Right atrium auricular region (tissue), 2 donors: ENCODE data around the gene VPS36. TPM values are rescaled to one million over a fixed set of nuclear protein-coding genes. Genes with fewer than 3 reads are reported as not detected.
"Not testable (repeated sequence)": the region's sequence is repeated elsewhere in the genome, so short reads cannot be mapped to it uniquely, and the experiment has no call there.

ENCODE experiments used
- DNase-seq: peaks from one replicate; pipeline ENCODE4 v3.0.0-alpha.2; 2019; ENCODE audit warnings: low spot score
- H3K27ac ChIP-seq, 2 donors: fragments of 200-600 bp; sonication (generic); 1 replicate in 1 of 2; 2 replicates in 1 of 2; pipeline ENCODE4 v1.5.1; 2016 to 2019
- H3K27me3 ChIP-seq, 2 donors: fragments of 200-600 bp; sonication (generic); one replicate each; pipeline versions ENCODE4 v1.5.1 to v1.6.0; 2017 to 2019
- H3K36me3 ChIP-seq: fragments of 200-600 bp; sonication (generic); one replicate; pipeline ENCODE4 v1.5.1; 2016
- H3K4me1 ChIP-seq, 2 donors: fragments of 200-600 bp; sonication (generic); one replicate each; pipeline versions ENCODE4 v1.5.1 to v1.6.0; 2017 to 2019
- H3K4me3 ChIP-seq, 2 donors: fragments of 200-600 bp; sonication (generic); 1 replicate in 1 of 2; 2 replicates in 1 of 2; pipeline ENCODE4 v1.5.1; 2017 to 2019; ENCODE audit warnings: mild to moderate bottlenecking in 1 of 2, moderate library complexity in 1 of 2
- H3K9me3 ChIP-seq, 2 donors: fragments of 200-600 bp; sonication (generic); one replicate each; pipeline ENCODE4 v1.5.1; 2019
- CTCF ChIP-seq, 2 donors: fragments of 200-600 bp; sonication (generic); IDR thresholded peaks; one replicate each; pipeline ENCODE4 v1.5.1; 2019; ENCODE audit warnings: antibody characterized with exemption in 2 of 2
- total RNA-seq, 2 donors: library from RNA; depleted of rRNA; stranded (reverse); fragments of >200 nt; gene quantifications; one replicate each; pipeline ENCODE4 v1.1.0, GENCODE V29; 2016

Gene VPS36
- total RNA-seq, 2 donors from 2014 or later = 28.3 to 61.3 TPM

GRCh38 chr13:52414963-52415362 is 35.5 kb downstream of the VPS36 start:
- Histone ChIP-seq H3K36me3 (peaks cover 53% of the 10 kb centered on the region), H3K27me3 (no peaks in the 10 kb centered on the region), H3K27ac (no peak overlapping the region), H3K4me3 (no peak overlapping the region), H3K9me3 (no peaks in the 10 kb centered on the region), H3K4me1 (peaks cover 0 to 5% of the 10 kb centered on the region in 2 donors)
- no peak for TF ChIP-seq CTCF (IDR thresholded peaks at IDR 0.05)
- DNase-seq = no peak

- no peak overlapping the region for H3K27ac ChIP-seq
- no peak for TF ChIP-seq CTCF (IDR thresholded peaks at IDR 0.05)
- H3K4me1 ChIP-seq = peaks cover 0 to 2% of the 10 kb centered on the region in 2 donors
- H3K4me3 ChIP-seq = no peak overlapping the region
- no peak for DNase-seq
- no peaks in the 10 kb centered on the region for H3K9me3 ChIP-seq
- H3K36me3 ChIP-seq = peaks cover 53% of the 10 kb centered on the region
- H3K27me3 ChIP-seq = no peaks in the 10 kb centered on the region
These were observed 36.4 kb downstream of the VPS36 start for GRCh38 chr13:52414051-52414450.

DNA sequence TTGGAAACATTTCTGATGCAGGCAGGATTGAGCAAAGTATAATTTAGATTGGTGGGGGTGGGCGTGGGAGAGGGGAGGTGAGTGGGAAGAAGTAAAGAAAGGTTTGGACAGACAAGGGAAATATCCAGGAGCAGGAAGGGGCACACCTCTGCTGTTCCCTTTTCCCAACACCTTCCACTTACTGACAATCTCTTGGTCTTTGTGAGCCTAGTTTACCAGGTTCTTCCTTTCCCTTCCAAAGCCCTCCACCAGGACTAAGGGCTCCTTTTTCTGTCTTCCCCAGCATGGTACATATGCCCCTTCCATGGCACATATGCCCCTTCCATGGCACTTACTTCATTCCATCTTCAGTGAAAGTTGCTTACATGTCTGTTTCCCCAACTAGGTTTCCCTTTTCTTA is 38.3 kb downstream of the VPS36 start:
- Histone ChIP-seq H3K4me1 (no peaks in the 10 kb centered on the region), H3K36me3 (peaks cover 42% of the 10 kb centered on the region)
- TF ChIP-seq CTCF (IDR thresholded peaks at IDR 0.05) = no peak

GRCh38 chr13:52411629-52412028 is 38.8 kb downstream of the VPS36 start:
- Histone ChIP-seq H3K27me3 (no peaks in the 10 kb centered on the region), H3K36me3 (peaks cover 37% of the 10 kb centered on the region), H3K4me1 (no peaks in the 10 kb centered on the region), H3K27ac (no peak overlapping the region), H3K4me3 (no peak overlapping the region), H3K9me3 (no peaks in the 10 kb centered on the region)
- TF ChIP-seq CTCF (IDR thresholded peaks at IDR 0.05) = no peak
- DNase-seq = no peak

More for the DNA sequence above, 38.3 kb downstream of the VPS36 start:
- H3K9me3 ChIP-seq = no peaks in the 10 kb centered on the region
- no peaks in the 10 kb centered on the region for H3K27me3 ChIP-seq
- no peak for DNase-seq
- no peak overlapping the region for H3K27ac ChIP-seq
- no peak overlapping the region for H3K4me3 ChIP-seq

DNA sequence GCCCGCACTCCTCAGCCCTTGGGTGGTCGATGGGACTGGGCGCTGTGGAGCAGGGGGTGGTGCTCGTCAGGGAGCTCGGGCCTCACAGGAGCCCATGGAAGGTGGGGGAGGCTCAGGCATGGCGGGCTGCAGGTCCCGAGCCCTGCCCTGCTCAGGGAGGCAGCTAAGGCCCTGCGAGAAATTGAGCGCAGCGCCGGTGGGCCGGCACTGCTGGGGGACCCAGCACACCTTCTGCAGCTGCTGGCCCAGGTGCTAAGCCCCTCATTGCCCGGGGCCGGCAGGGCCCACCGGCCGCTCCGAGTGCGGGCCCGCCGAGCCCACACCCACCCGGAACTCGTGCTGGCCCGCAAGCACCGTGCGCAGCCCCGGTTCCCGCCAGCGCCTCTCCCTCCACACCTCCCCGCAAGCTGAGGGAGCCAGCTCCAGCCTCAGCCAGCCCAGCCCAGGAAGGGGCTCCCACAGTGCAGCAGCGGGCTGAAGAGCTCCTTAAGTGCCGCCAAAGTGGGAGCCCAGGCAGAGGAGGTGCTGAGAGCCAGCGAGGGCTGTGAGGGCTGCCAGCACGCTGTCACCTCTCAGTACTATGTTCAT is 42.3 kb downstream of the VPS36 start:
- DNase-seq, H3K9me3 ChIP-seq, H3K27me3 ChIP-seq, H3K4me3 ChIP-seq, H3K27ac ChIP-seq: not testable (repeated sequence)
- H3K4me1 ChIP-seq = peaks cover 0 to 14% of the 10 kb centered on the region in 2 donors
- peaks cover 14% of the 10 kb centered on the region for H3K36me3 ChIP-seq

GRCh38 chr13:52407436-52407835 is 43.0 kb downstream of the VPS36 start:
- H3K4me1 ChIP-seq = peaks cover 0 to 14% of the 10 kb centered on the region in 2 donors
- H3K9me3 ChIP-seq, H3K27me3 ChIP-seq, H3K27ac ChIP-seq, H3K36me3 ChIP-seq, H3K4me3 ChIP-seq, DNase-seq: not testable (repeated sequence)

- no peak for DNase-seq
- Histone ChIP-seq H3K4me1 (peaks cover 0 to 14% of the 10 kb centered on the region in 2 donors), H3K36me3 (peaks cover 6% of the 10 kb centered on the region), H3K4me3 (peak overlapping the region in 1 of 2 donors; percentile 68), H3K27ac (peak overlapping the region; percentile 14 to 60), H3K27me3 (no peaks in the 10 kb centered on the region), H3K9me3 (no peaks in the 10 kb centered on the region)
- TF ChIP-seq CTCF (IDR thresholded peaks at IDR 0.05) = no peak
These were observed 43.8 kb downstream of the VPS36 start for GRCh38 chr13:52406629-52407028.
